Panc1 (cell line): ENCODE measurements around the gene LILRB3.

Source experiments
- CTCF ChIP-seq: fragments of 450-650 bp; IDR thresholded peaks from 2 replicates; pipeline ENCODE4 v1.5.1; 2017; ENCODE audit warnings: mild to moderate bottlenecking
- POLR2AphosphoS5 ChIP-seq: IDR thresholded peaks from 2 replicates; pipeline ENCODE4 v1.6.1; 2012; ENCODE audit warnings: mild to moderate bottlenecking, low read depth, low read length, moderate library complexity
- REST ChIP-seq, 2 experiments: IDR thresholded peaks; 2 replicates each; pipeline ENCODE4 v1.6.1; 2011 to 2012; ENCODE audit warnings: low read depth in 2 of 2, control low read depth in 1 of 2, low read length in 1 of 2, mild to moderate bottlenecking in 1 of 2, moderate library complexity in 1 of 2; ENCODE audit not compliant: insufficient read depth in 1 of 2

DNA sequence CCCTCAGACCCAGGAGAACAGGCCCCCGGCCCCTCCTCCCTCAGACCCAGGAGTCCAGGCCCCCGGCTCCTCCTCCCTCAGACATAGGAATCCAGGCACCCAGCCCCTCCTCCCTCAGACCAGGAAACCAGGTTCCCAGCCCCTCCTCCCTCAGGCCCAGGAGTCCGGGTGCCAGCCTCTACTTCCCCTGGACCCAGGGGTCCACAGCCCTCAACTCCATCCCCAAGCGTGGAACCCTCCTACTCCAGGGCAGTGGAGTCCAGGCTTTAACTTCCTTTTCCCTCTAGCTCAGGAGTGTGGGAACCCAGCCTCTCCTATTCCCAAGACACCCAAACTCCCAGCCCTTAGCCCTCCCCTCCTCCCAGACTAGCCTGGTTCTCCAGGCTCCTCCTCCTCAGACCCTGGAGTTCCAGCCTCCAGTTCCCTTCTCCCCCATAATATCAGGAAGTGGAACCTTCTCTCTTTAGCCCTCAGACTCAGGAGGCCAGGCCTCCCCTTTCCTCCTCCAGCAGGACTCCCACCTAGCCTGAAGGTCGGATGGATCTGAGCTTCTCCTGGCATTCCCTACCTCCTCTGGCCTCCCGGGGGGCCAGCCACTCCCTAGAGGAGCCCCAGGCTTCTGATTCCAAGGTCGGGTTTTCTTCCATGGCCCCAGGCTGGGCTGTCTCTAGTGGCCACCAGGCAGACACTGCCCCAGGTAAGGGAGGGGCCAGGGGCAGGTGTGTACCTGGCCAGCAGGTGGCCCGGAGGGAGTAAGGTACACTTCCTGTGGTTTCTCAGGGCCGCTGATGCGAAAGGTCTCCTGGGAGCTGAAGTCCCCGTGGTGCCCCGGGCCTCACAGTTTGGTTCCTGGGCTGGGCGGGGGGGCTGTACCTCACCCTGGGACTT, 50.1 kb downstream of the LILRB3 start, which contains the start of gene TMC4:
- TF ChIP-seq CTCF (no peak), REST (IDR thresholded peaks at IDR 0.05; ENCODE audit: insufficient read depth in 1 of 2, low read depth in 2 of 2, low read length in 1 of 2) (no peak), POLR2AphosphoS5 (peak; percentile 0; the same call in 1 of the 2 replicates)
